ENCODE data around the gene MCEE. TPM values are rescaled to one million over a fixed set of nuclear protein-coding genes. Genes with fewer than 3 reads are reported as not detected.
A peak's percentile ranks its signal among the peaks of the same experiment; 100 is the strongest.
"Not testable (repeated sequence)": the region's sequence is repeated elsewhere in the genome, so short reads cannot be mapped to it uniquely, and the experiment has no call there.

The MCEE gene
- total RNA-seq, 3 donors from 2014 or later = 8.4 to 10.6 (median 8.6) TPM

- peaks cover 2% of the 10 kb centered on the region for H3K4me1 Mint-ChIP-seq (ENCODE audit: low read depth)
- H3K4me3 Mint-ChIP-seq = no peak overlapping the region
- DNase-seq (no peak), ATAC-seq (no peak)
- H3K9me3 Mint-ChIP-seq = no peaks in the 10 kb centered on the region
- peaks cover 60% of the 10 kb centered on the region for H3K36me3 Mint-ChIP-seq (ENCODE audit: insufficient read depth)
- H3K27me3 Mint-ChIP-seq (ENCODE audit: low read depth) = no peaks in the 10 kb centered on the region
Observed at GRCh38 chr2:71143782-71144181, 13.8 kb upstream of the MCEE start.

GRCh38 chr2:71136174-71136573 lies 6.1 kb upstream of the MCEE start:
- DNase-seq (no peak), ATAC-seq (no peak)
- Mint-ChIP-seq H3K27me3 (ENCODE audit: low read depth) (no peaks in the 10 kb centered on the region), H3K9me3 (no peaks in the 10 kb centered on the region), H3K36me3 (ENCODE audit: insufficient read depth) (peaks cover 27% of the 10 kb centered on the region), H3K4me1 (ENCODE audit: low read depth) (no peaks in the 10 kb centered on the region), H3K4me3 (no peak overlapping the region)

GRCh38 chr2:71133603-71134002 lies 3.6 kb upstream of the MCEE start:
- Mint-ChIP-seq H3K9me3 (no peaks in the 10 kb centered on the region), H3K27me3 (ENCODE audit: low read depth) (no peaks in the 10 kb centered on the region), H3K4me3 (no peak overlapping the region), H3K4me1 (ENCODE audit: low read depth) (peaks cover 8% of the 10 kb centered on the region), H3K36me3 (ENCODE audit: insufficient read depth) (peaks cover 17% of the 10 kb centered on the region)
- DNase-seq = no peak
- no peak for ATAC-seq

- H3K9me3 Mint-ChIP-seq; H3K4me3 Mint-ChIP-seq; ATAC-seq; H3K27me3 Mint-ChIP-seq (ENCODE audit: low read depth); H3K36me3 Mint-ChIP-seq (ENCODE audit: insufficient read depth); DNase-seq: not testable (repeated sequence)
- H3K4me1 Mint-ChIP-seq (ENCODE audit: low read depth) = peaks cover 13% of the 10 kb centered on the region
Observed at GRCh38 chr2:71131387-71132166, 1.5 kb upstream of the MCEE start.

- peak; percentile 16 to 25 for ATAC-seq
- Mint-ChIP-seq H3K4me3 (no peak overlapping the region), H3K36me3 (ENCODE audit: insufficient read depth) (peaks cover 5% of the 10 kb centered on the region)
Observed at GRCh38 chr2:71130905-71131244, 846 bp upstream of the MCEE start.

GRCh38 chr2:71129902-71130151 lies 202 bp downstream of the MCEE start:
- Mint-ChIP-seq H3K4me1 (ENCODE audit: low read depth) (peaks cover 13% of the 10 kb centered on the region), H3K9me3 (no peaks in the 10 kb centered on the region), H3K4me3 (no peak overlapping the region), H3K27me3 (ENCODE audit: low read depth) (no peaks in the 10 kb centered on the region), H3K36me3 (ENCODE audit: insufficient read depth) (peaks cover 6% of the 10 kb centered on the region)
- DNase-seq (no peak), ATAC-seq (peak; percentile 55 to 59)

More at GRCh38 chr2:71130905-71131244, 846 bp upstream of the MCEE start:
- H3K4me1 Mint-ChIP-seq (ENCODE audit: low read depth) = peaks cover 13% of the 10 kb centered on the region
- H3K9me3 Mint-ChIP-seq = no peaks in the 10 kb centered on the region
- H3K27me3 Mint-ChIP-seq (ENCODE audit: low read depth) = no peaks in the 10 kb centered on the region
- DNase-seq = no peak

- Mint-ChIP-seq H3K4me3 (no peak overlapping the region), H3K36me3 (ENCODE audit: insufficient read depth) (peaks cover 2% of the 10 kb centered on the region), H3K27me3 (ENCODE audit: low read depth) (no peaks in the 10 kb centered on the region), H3K9me3 (no peaks in the 10 kb centered on the region), H3K4me1 (ENCODE audit: low read depth) (peaks cover 13% of the 10 kb centered on the region)
- DNase-seq (no peak), ATAC-seq (no peak)
Observed at GRCh38 chr2:71129114-71129901, 721 bp downstream of the MCEE start.

GRCh38 chr2:71126957-71127356 lies 3.1 kb downstream of the MCEE start:
- ATAC-seq = no peak
- Mint-ChIP-seq H3K36me3 (ENCODE audit: insufficient read depth) (peaks cover 5% of the 10 kb centered on the region), H3K9me3 (no peaks in the 10 kb centered on the region), H3K4me1 (ENCODE audit: low read depth) (peaks cover 13% of the 10 kb centered on the region), H3K27me3 (ENCODE audit: low read depth) (no peaks in the 10 kb centered on the region), H3K4me3 (no peak overlapping the region)
- no peak for DNase-seq

- ATAC-seq = no peak
- no peak for DNase-seq
- no peaks in the 10 kb centered on the region for H3K9me3 Mint-ChIP-seq
- no peak overlapping the region for H3K4me3 Mint-ChIP-seq
- peaks cover 13% of the 10 kb centered on the region for H3K4me1 Mint-ChIP-seq (ENCODE audit: low read depth)
- H3K27me3 Mint-ChIP-seq (ENCODE audit: low read depth) = no peaks in the 10 kb centered on the region
- peaks cover 9% of the 10 kb centered on the region for H3K36me3 Mint-ChIP-seq (ENCODE audit: insufficient read depth)
Observed at GRCh38 chr2:71125506-71126294, 4.3 kb downstream of the MCEE start.

GRCh38 chr2:71122387-71123298 lies 7.4 kb downstream of the MCEE start:
- Mint-ChIP-seq H3K9me3 (no peaks in the 10 kb centered on the region), H3K4me1 (ENCODE audit: low read depth) (peaks cover 1% of the 10 kb centered on the region), H3K27me3 (ENCODE audit: low read depth) (no peaks in the 10 kb centered on the region), H3K36me3 (ENCODE audit: insufficient read depth) (peaks cover 12% of the 10 kb centered on the region), H3K4me3 (no peak overlapping the region)
- DNase-seq (no peak), ATAC-seq (no peak)

- Mint-ChIP-seq H3K36me3 (ENCODE audit: insufficient read depth) (peaks cover 12% of the 10 kb centered on the region), H3K27me3 (ENCODE audit: low read depth) (no peaks in the 10 kb centered on the region), H3K4me1 (ENCODE audit: low read depth) (no peaks in the 10 kb centered on the region), H3K4me3 (no peak overlapping the region), H3K9me3 (no peaks in the 10 kb centered on the region)
- no peak for ATAC-seq
- no peak for DNase-seq
Observed at GRCh38 chr2:71121479-71121878, 8.6 kb downstream of the MCEE start.

- Mint-ChIP-seq H3K4me1 (ENCODE audit: low read depth) (no peaks in the 10 kb centered on the region), H3K36me3 (ENCODE audit: insufficient read depth) (peaks cover 10% of the 10 kb centered on the region), H3K9me3 (no peaks in the 10 kb centered on the region), H3K4me3 (no peak overlapping the region), H3K27me3 (ENCODE audit: low read depth) (no peaks in the 10 kb centered on the region)
- ATAC-seq (no peak), DNase-seq (no peak)
Observed at GRCh38 chr2:71120195-71120594, 9.8 kb downstream of the MCEE start.

- ATAC-seq = no peak
- peaks cover 17% of the 10 kb centered on the region for H3K36me3 Mint-ChIP-seq (ENCODE audit: insufficient read depth)
- no peak for DNase-seq
- H3K4me3 Mint-ChIP-seq = no peak overlapping the region
- no peaks in the 10 kb centered on the region for H3K9me3 Mint-ChIP-seq
- H3K27me3 Mint-ChIP-seq (ENCODE audit: low read depth) = no peaks in the 10 kb centered on the region
- H3K4me1 Mint-ChIP-seq (ENCODE audit: low read depth) = no peaks in the 10 kb centered on the region
Observed at GRCh38 chr2:71117063-71117462, 13.0 kb downstream of the MCEE start.

GRCh38 chr2:71113843-71114242 lies 16.2 kb downstream of the MCEE start:
- DNase-seq = no peak
- ATAC-seq = no peak
- H3K4me1 Mint-ChIP-seq (ENCODE audit: low read depth) = peaks cover 2% of the 10 kb centered on the region
- no peaks in the 10 kb centered on the region for H3K9me3 Mint-ChIP-seq
- no peaks in the 10 kb centered on the region for H3K27me3 Mint-ChIP-seq (ENCODE audit: low read depth)
- no peak overlapping the region for H3K4me3 Mint-ChIP-seq
- peaks cover 18% of the 10 kb centered on the region for H3K36me3 Mint-ChIP-seq (ENCODE audit: insufficient read depth)

Measured in activated T-cell treated with anti-CD3 and anti-CD28 coated beads, Interleukin-2, amount 50 U/mL, for 4 hours (primary cell).